ENCODE data around the gene ALDH3A2.

DNA sequence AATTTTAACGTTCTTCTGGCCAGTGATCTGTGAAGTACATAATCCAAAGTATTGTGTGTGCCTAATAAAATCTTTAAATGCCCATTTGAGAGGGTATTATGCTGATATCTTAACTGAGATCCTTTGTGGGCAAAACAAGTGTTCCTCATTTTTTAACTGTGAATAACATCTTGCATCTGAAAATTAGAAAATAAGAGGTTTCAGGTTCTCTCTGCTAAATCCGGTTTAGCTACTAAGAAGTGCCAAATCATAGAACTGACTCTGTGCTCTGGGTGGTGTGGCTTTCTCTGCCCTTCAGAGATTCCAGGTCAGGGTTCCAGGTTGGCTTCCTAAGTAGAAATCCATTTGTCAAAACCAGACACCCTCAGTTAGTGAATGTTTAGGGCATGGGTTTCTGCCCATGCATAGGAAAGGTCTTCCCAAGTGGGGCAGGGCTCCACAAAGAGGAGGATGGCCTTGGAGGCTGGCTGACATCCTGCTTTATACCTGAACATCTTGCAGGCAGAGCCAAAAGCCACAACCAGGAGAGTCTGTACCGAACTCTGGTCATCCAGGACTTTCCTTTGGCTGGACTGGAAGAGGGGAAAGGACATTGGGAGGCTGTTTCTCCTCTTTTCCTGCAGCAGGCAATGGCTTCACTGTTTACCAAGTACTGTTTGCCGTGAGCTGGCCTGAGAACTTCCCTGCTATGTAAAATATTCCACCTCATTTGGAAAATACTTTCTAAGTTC, 8.5 kb downstream of the ALDH3A2 start:
- TF ChIP-seq, protein P1, sequence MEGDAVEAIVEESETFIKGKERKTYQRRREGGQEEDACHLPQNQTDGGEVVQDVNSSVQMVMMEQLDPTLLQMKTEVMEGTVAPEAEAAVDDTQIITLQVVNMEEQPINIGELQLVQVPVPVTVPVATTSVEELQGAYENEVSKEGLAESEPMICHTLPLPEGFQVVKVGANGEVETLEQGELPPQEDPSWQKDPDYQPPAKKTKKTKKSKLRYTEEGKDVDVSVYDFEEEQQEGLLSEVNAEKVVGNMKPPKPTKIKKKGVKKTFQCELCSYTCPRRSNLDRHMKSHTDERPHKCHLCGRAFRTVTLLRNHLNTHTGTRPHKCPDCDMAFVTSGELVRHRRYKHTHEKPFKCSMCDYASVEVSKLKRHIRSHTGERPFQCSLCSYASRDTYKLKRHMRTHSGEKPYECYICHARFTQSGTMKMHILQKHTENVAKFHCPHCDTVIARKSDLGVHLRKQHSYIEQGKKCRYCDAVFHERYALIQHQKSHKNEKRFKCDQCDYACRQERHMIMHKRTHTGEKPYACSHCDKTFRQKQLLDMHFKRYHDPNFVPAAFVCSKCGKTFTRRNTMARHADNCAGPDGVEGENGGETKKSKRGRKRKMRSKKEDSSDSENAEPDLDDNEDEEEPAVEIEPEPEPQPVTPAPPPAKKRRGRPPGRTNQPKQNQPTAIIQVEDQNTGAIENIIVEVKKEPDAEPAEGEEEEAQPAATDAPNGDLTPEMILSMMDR (IDR thresholded peaks at IDR 0.05) = no peak
- TF ChIP-seq EZH2 (IDR thresholded peaks at IDR 0.05; ENCODE audit: borderline replicate concordance, insufficient read depth, low read depth, low read length, poor library complexity, severe bottlenecking) = no peak
